ENCODE results near the gene VAV2.
"Not testable (repeated sequence)": the region's sequence is repeated elsewhere in the genome, so short reads cannot be mapped to it uniquely, and the experiment has no call there.

The VAV2 gene

GRCh38 chr9:133934482-133935232 is 57.5 kb downstream of the VAV2 start:
- no peak for DNase-seq

- DNase-seq = no peak
Observed at GRCh38 chr9:133933426-133934026, 58.6 kb downstream of the VAV2 start.

DNA sequence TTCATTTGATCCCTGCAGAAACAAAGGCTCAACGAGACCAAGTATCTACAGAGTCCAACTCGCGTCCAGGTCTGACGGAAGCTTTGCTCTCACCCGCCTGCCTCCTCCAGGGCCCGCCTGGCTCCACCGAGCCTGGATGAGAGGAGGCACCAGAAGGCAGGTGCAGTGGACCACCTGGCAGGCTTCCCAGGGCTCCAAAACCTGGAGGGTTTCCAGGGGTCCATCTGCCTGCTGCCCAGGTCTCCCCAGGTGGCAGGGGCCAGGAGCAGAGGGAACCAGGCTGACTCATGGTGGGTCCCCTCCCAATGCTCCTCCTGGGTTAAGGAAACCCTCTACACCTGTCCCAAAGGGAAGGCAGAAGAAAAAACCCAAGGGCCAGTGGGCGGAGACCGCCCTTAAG is 59.5 kb downstream of the VAV2 start:
- no peak for DNase-seq

- no peak for DNase-seq
Observed at GRCh38 chr9:133932181-133932580, 59.9 kb downstream of the VAV2 start.

GRCh38 chr9:133930682-133931485 is 61.2 kb downstream of the VAV2 start:
- DNase-seq = no peak

DNA sequence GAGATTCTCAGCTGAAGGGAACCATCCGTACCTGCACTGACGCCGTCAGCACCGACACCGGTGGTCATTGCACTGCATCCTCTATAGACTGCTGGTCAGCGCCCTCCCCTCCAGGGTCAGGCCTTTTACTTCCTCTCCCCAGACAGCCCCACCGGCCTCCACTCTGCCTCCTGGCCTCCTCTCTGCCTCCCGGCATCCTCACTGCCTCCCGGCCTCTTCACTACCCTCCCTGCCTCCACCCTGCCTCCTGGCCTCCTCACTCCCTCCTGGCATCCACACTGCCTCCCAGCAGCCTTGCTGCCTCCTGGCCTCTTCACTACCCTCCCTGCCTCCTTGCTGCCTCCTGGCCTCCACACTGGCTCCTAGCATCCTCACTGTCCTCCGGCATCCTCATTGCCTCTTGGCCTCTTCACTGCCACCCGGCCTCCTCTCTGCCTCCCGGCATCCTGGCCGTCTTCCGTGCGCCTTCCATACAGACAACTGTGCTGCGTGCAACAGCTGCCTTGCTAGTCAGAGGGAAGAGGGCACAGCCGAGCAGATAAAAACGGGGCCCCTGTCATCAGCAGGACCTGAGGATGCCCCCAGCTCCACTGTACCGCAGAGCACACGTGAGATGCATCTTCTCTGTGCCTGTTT is 62.0 kb downstream of the VAV2 start:
- DNase-seq = no peak

GRCh38 chr9:133929599-133929998 is 62.5 kb downstream of the VAV2 start:
- no peak for DNase-seq

DNA sequence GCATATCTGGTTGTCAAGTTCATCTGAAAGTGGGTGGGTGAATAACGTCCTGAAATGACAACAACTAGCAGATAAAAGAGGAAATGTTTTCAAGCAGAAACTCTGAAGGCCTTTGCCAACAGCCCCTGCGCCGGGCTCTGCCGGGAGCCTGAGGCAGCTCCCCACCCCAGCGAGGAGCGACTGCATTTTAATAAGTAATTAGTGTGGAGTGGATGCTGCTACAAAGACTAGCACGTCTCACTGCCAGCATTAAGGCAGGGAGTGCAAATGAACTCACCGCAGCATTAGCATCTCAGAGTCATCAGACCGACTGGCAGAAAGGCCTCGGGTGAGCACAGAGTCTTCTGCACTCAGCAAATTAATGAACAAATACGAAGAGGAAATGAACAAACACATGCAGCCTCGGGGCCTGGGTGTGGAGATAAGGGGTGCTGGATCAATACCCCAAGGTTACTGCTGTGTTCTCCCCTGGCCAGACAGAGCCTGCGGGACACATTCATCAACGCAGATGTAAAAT is 63.8 kb downstream of the VAV2 start:
- DNase-seq = no peak

DNA sequence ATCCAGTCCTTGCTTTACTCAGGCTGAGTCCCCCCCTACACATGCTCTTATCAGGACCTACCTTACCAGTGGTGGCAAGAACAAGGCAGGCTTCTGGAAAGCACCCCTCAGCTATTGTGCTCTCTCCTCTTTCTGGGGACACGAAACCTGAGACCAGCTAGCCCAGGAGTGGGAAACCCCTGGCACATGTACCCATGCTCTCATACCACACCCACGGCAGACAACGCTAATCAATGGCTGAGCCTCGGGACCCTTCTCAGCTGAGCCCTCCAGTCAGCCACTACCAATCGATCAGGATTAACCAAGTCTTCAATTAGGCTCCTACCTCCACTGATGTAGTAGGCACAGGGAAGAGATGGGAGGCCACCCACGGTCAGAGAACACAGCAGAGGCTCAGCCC is 65.1 kb downstream of the VAV2 start:
- no peak for DNase-seq

DNA sequence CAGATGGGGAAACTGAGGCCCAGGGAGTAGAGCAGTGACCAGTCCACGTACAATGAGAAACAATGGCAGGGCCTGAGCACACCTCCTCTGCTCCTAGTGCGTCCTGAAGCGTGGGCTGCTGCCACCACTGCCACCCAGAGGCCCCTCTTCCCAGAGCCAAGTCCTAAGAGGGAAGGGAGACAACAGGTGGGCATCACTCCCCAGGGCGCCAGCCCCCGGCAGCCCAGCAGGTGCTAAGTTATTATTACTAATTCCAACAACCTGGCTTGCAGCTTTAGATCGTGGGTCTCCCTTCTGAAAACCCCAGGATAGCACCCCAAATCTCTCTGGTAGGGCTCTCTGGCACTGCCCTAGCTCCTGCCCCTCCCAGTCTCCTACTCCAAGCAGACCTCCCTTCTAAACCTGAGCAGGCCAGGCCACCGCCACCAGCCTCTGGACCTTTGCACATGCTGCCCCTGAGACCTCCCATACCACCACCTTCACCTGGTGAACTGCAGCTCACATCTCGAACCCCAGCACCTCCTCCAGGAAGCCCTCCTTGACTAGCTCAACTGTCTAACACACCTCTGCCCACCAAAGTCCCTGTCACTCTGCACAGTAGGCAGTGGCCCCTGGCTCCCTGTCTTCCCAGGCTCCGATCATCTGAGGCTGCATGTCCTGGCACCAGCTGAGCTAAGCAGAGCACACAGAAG is 65.8 kb downstream of the VAV2 start:
- DNase-seq = no peak

- DNase-seq = no peak
Observed at GRCh38 chr9:133924453-133924852, 67.7 kb downstream of the VAV2 start.

DNA sequence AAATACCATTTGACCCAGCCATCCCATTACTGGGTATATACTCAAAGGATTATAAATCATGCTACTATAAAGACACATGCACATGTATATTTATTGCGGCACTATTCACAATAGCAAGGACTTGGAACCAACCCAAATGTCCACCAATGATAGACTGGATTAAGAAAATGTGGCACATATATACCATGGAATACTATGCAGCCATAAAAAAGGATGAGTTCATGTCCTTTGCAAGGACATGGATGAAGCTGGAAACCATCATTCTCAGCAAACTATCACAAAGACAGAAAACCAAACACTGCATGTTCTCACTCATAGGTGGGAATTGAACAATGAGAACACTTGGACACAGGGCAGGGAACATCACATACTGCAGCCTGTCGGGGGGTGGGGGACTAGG is 68.5 kb downstream of the VAV2 start:
- DNase-seq = not testable (repeated sequence)

- DNase-seq = no peak
Observed at GRCh38 chr9:133921866-133922265, 70.3 kb downstream of the VAV2 start.

DNA sequence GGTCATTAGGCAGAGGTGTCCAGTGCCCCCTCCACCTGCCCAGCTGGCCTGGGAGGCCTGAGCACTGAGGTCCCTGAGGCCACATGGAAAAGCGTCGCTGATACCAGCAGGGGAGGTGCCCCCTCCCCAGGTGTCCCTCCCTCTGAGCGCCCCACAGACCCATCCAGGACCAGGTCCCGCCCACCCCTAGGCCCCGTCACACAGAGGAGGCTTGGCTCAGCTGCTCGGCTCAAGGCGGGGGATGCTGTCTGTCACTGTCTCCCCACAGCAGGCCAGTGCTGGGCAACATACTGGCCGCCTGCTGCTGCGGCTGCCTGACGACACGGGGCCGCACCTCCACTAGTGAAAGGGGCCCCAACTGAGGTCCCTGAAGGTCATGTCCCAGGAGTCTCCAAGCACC is 71.7 kb downstream of the VAV2 start:
- DNase-seq = no peak

DNA sequence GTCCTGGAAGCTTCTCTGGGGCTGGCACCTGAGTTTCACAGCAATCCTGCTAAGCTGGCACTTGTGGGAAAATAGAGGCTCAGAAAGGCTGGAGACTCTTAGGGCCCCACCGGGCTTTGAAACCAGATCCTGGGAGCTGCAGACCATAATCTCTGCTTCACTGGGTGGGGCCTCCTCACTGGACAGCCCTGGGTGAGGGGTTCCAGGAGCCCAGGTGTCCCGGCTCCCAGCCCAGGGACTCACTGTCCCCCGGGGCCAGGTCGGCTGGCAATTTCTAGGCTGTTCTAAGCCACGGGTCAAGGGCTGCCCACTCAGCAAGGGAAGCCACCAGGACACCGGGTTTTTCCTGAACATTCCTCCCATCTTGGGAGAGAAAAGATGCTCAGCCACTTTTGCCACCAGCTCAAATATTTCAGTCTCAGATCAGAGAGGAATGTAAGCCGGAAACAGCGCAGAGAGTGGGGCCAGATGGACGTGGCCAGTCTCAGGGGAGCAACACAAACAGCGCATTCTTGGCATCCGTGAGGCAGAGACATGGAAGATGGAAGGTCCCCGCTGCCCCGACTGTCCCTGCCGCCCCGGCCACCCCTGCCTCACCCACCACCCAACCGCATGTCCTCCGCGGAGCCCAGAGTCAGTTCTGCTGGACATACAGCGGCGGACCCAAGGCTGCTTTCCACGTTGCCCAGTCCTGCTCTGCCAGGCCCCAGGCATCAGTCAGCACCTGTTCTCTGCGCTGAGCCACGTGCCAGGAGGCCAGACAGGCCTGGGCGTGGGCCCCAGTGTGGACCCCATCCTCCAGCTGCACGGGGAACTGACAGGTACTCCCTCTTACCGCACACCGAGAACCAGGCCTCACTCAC is 72.6 kb downstream of the VAV2 start:
- no peak for DNase-seq

DNA sequence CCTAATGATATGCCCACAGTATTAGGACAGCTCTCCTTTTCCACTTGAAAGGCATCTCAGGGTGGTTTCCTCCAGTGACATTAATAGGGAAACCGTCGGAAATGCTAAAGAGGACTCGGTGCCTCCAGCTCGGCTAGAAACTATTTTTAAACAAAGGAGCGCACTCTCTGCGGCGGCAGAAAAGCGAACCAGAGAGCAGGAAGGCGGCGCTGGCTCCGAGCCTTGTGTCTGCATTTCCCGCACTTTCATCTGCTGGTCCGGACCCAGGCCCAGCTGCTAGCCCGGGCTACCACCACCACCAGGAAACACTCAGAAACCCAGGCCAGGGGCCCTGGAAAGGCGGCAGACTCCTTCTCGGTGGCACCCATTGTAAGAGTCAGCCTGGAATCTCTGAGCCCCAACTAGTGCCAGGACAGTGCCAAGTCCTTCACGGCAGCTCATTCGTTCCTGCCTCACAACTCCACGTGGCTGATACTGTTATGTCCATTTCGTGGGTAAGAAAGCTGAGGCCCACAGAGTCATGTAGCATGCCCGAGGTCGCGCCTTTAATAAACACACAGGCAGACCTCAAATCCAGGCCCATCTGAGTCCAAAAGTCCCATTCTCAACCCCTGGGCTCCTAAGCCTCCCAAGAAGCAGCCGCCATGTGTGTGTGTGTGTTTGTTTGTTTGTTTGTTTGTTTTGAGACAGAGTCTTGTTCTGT is 73.9 kb downstream of the VAV2 start:
- no peak for DNase-seq

DNA sequence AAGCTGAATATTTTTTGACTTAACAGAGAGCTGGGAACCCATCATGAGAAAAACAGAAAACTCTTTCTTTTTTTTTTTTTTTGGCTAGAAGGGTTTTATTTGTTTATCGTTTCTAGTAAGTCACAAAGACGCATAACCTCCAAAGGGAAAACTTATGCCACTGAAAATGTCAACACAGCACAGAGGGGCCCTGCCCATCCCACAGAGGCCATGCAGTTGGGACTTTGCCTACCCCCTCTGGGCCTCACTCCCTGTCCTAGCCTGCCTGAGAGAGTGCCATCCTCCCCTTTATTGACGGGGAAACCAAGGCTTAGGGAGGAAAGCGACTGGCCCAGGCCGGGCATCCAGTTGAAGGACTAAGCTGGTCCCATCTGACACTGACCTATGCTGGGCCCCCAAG is 74.7 kb downstream of the VAV2 start:
- DNase-seq = no peak

DNA sequence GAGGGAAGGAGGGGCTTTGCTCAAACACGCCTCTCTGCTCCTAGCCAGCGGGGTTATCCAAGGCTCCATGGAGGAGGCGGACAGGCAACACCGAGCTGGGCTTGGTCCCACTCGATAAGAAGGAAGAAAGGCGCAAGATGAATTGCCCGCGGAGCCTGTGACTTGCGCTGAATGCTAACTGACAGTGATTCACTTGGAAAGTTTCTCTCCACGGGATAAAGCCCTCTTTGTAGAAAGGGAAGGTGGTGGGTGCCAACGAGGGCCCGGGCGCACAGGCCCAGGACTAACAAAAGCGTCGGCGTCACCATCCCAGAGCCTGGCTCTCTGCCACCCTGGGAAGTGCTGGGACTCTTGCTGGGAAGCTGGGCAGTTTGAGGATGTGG is 76.0 kb downstream of the VAV2 start:
- DNase-seq = no peak

GRCh38 chr9:133915534-133916158 is 76.5 kb downstream of the VAV2 start:
- DNase-seq = no peak

Data from inflammatory macrophage (primary cell).